ENCODE data around the gene KCNJ10.

Gene KCNJ10

DNA sequence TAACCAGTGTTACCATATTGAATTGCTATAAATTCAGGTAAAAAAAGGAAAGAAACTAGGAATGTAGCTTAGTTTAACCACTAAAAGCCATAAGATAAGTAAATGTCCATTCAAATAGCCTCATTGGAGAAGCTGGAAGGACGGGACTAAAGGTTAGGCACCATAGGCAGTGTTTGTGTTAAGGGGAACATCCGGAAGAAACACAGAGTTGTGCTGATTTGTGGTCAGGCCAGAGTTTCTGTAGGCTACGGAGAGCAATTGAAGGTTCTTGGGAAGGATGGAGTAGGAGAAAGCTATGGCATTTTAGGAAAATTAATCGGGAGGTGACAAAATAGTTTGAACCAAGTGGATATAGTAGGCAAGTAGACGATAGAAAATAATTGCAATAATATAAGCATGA, 1.3 kb upstream of the KCNJ10 start:
- ChIA-PET CTCF (interaction anchor here (0.9 to 11.7 kb wide), 10 partner anchors 9 to 306 kb away, joined by 3 to 116 read pairs (median 4); partner anchors contain the start of gene KCNJ9), POLR2A (no interaction called here)

DNA sequence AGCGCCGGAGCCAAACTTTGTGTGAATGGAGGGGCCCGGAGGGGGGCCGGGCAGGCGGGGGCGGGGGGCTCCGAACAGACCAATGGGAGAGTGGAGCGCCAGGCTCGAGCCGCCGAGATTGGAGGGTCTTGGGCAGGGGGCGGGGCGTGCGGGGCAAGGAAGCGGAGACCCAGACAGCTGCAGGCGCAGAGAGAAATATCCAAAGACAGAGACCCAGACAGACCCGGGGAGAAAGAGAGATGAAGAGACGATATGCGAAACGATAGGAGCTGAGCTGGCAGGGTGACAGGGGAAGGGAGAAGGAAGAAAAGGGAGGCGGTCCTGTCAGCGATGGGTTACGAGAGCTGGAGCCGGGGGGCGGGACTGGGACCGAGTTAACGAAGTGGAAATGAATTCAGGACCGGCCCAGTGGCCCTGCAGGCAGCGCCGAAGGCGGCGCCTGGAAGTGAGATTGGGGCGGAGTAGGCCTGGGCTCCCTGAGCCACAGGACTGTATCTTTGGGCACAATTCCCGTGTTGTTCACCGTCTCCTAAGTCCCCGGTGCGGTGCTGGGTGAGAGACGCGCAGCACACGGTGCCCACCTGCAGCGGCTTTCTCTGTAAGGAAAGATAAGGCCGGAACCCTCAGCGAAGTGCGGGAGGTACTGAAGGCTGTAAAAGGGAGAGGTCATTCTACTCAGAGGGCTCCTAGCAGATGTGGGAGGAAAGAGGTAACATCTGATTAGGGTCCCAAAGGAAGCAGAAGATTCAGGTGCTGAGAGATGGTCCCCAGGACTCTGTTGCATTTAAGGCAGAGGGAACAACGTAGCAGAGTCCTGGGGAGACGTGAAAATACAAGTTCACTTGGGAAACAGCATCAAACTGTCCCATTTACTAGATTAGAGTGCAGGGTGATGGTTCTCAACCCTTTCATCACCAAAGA, 543 bp upstream of the KCNJ10 start:
- POLR2A ChIA-PET, result no interaction called here
- TF ChIP-seq, protein P1, sequence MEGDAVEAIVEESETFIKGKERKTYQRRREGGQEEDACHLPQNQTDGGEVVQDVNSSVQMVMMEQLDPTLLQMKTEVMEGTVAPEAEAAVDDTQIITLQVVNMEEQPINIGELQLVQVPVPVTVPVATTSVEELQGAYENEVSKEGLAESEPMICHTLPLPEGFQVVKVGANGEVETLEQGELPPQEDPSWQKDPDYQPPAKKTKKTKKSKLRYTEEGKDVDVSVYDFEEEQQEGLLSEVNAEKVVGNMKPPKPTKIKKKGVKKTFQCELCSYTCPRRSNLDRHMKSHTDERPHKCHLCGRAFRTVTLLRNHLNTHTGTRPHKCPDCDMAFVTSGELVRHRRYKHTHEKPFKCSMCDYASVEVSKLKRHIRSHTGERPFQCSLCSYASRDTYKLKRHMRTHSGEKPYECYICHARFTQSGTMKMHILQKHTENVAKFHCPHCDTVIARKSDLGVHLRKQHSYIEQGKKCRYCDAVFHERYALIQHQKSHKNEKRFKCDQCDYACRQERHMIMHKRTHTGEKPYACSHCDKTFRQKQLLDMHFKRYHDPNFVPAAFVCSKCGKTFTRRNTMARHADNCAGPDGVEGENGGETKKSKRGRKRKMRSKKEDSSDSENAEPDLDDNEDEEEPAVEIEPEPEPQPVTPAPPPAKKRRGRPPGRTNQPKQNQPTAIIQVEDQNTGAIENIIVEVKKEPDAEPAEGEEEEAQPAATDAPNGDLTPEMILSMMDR (IDR thresholded peaks at IDR 0.05; ENCODE audit: insufficient read depth, low read length, missing control alignments), result no peak
- H3K4me3 ChIP-seq (ENCODE audit: low read depth, low read length), result peak overlapping the region; percentile 61
- CTCF ChIA-PET, result interaction anchor here (0.7 to 11.7 kb wide), 6 partner anchors 8 to 182 kb away, joined by 3 to 116 read pairs (median 3); partner anchors contain the start of gene KCNJ9
- DNase-seq (ENCODE audit: low read depth, low spot score), result no peak

More for the DNA sequence above, 1.3 kb upstream of the KCNJ10 start:
- TF ChIP-seq, protein P1 (IDR thresholded peaks at IDR 0.05; ENCODE audit: insufficient read depth, low read length, missing control alignments), result no peak
- DNase-seq (ENCODE audit: low read depth, low spot score), result no peak
- no peak overlapping the region for H3K4me3 ChIP-seq (ENCODE audit: low read depth, low read length)

DNA sequence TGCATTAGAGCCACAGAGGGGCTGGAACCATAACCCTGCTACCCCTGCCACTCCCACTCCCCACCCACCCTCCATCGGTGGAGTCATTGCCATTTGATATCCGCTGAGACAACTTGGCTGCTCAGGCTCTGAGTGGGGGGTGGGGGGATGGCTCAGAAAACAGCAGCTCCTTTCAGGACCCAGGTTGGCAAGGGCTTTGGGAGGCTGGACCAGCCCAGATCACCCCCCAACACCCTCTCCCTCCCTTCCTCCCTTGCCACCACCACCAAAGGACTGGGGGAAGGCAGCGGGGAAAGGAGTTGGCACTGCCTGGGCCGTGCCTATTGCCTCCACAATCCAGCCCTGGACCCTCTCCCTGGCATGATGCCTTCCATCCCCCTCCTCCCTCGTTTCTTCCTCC, 1.7 kb downstream of the KCNJ10 start:
- TF ChIP-seq, protein P1 (IDR thresholded peaks at IDR 0.05; ENCODE audit: insufficient read depth, low read length, missing control alignments), result no peak
- ChIA-PET POLR2A (no interaction called here), CTCF (interaction anchor here (1.0 to 11.7 kb wide), 8 partner anchors 8 to 22 kb away, joined by 3 to 116 read pairs (median 10); partner anchors contain the start of gene KCNJ9)
- no peak overlapping the region for H3K4me3 ChIP-seq (ENCODE audit: low read depth, low read length)
- DNase-seq (ENCODE audit: low read depth, low spot score), result no peak

DNA sequence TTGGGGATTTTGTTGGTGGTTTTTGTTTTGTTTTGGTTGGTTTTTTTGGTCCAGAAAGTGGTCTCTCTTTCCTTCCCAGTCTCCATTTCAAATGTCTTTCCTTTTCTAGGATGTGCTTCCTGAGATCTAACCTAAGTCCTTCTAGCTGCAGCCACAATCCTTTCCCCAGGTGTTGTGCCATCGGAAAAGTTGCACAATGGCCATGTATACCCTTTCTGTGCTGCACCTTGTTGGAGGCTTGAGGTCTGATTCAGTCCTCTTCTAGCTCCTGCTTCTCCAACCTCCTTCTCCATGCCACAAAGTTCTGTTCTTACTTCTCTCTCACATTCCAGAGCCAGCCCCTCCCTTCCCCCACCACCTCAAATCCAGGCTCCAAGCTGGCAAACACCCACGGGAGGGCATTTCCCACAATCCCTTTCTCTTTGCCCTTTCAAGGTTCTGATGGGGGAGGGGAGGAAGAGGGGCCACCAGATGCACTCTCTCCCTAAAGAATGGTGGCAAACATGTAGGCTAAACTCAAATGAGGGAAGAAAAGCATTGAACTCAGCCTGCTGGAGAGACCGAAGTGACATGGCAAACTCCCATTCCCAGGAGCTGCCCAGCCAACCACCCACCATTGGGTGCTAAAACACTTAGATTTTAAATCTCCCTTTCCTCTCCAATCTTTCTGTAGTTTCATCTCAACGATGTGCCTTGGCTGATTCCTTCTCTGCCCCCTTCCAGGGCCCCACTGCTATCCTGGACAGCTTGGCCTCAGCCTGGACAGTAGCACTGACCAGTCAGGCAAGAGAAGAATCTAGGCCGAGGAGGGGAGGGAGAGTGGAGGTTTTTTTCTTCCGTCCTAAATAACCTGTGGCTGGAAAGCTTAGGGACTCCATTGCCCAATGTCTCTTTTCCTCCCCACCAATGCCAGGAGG, 2.9 kb downstream of the KCNJ10 start:
- TF ChIP-seq, protein P1 (IDR thresholded peaks at IDR 0.05; ENCODE audit: insufficient read depth, low read length, missing control alignments), result no peak
- no peak for DNase-seq (ENCODE audit: low read depth, low spot score)
- H3K4me3 ChIP-seq (ENCODE audit: low read depth, low read length), result no peak overlapping the region
- CTCF ChIA-PET, result interaction anchor here (0.5 to 3.2 kb wide), 8 partner anchors 10 to 21 kb away, joined by 3 to 18 read pairs (median 8); partner anchors contain the start of gene KCNJ9
- POLR2A ChIA-PET, result no interaction called here

DNA sequence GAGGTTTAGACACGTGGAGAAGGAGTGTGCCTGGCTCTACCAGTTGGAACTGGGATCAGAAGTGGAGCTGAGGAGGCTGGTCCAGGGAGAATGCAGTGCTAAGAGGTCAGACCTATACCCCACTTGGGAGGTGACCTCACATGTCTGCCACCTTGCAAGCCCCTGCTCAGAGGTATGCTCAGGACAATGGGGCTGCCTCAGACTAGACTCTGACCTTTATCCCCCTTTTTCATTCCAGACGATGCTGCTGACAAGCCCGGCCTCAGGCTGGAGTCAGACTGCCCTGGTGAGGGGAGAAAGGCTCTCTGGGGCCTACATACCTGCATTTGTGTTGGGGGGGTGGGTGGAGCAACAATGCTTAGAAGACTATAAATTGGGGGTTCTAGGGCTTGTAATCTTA, 5.2 kb downstream of the KCNJ10 start:
- DNase-seq (ENCODE audit: low read depth, low spot score), result no peak
- H3K4me3 ChIP-seq (ENCODE audit: low read depth, low read length), result no peak overlapping the region
- ChIA-PET CTCF (interaction anchor here (2.7 to 10.0 kb wide), 3 partner anchors 14 to 22 kb away, joined by 15 to 58 read pairs (median 21); no protein-coding TSS in a partner anchor), POLR2A (no interaction called here)
- TF ChIP-seq, protein P1 (IDR thresholded peaks at IDR 0.05; ENCODE audit: insufficient read depth, low read length, missing control alignments), result no peak

Measured in AG04449 (cell line).